ENCODE measurements around the gene FLOT2.

GRCh38 chr17:28863953-28864352 is 33.6 kb downstream of the FLOT2 start:
- TF ChIP-seq CTCF (IDR thresholded peaks at IDR 0.05) (no peak), POLR2A (IDR thresholded peaks at IDR 0.05; ENCODE audit: low read depth) (no peak), POLR2AphosphoS5 (IDR thresholded peaks at IDR 0.05) (no peak)
